Fibroblast of villous mesenchyme (primary cell): ENCODE measurements around the gene CCR6. TPM values are rescaled to one million over a fixed set of nuclear protein-coding genes. Genes with fewer than 3 reads are reported as not detected.

Experiments used
- DNase-seq: peaks from one replicate; pipeline ENCODE4 v3.0.0-alpha.2; 2010; ENCODE audit warnings: low read depth
- H3K4me3 ChIP-seq: 2 replicates; pipeline ENCODE4 v1.5.1; 2011; ENCODE audit warnings: low read depth, mild to moderate bottlenecking, low read length
- CTCF ChIP-seq: IDR thresholded peaks from 2 replicates; pipeline ENCODE4 v1.5.1; 2012; ENCODE audit warnings: low read depth, mild to moderate bottlenecking, low read length; ENCODE audit not compliant: insufficient read depth
- total RNA-seq: library from RNA; depleted of rRNA; stranded (reverse); fragments of >200 nt; gene quantifications from 2 replicates; pipeline ENCODE4 v1.2.3, GENCODE V29; 2012

The CCR6 gene
- total RNA-seq, 1 donor = not detected

GRCh38 chr6:167125410-167125809 lies 2.5 kb downstream of the CCR6 start:
- TF ChIP-seq CTCF = no peak
- no peak for DNase-seq
- no peak overlapping the region for H3K4me3 ChIP-seq

GRCh38 chr6:167125855-167126349 lies 3.0 kb downstream of the CCR6 start:
- TF ChIP-seq CTCF = no peak
- DNase-seq = no peak
- H3K4me3 ChIP-seq = no peak overlapping the region

DNA sequence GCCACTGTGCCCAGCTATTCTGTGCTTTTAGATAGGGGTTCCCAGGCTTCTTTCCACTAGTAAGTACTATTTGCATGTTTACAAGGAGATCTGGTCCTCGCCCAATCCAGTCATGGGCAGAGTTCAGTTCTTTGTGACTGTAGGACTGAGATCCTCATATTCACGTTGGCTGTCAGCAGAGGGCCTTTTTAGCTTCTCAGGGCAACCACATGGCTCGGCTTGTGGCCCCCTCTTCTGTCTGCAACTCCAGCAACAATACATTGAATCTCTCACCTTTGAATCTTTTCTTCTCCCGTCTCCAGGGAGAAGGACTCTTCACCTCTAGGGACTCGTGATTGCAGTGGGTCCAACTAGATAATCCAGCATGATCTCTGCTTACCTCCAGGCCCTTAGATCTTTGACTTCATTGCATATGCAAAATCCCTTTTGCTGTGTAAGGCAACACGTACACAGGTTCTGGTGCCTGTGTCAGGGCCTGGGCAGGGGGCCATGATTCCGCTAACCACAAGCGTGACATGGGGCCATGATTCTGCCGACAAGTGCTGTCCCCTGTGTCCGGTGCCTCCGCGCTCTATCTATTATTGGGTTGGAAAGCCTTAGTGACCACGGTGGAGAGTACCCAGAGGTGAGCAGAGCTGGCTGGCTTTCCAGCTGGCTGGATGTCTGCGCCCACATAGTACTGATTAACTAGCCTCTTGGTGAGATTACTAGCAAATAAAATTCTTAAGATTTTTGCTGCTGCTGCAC lies 5.1 kb downstream of the CCR6 start:
- TF ChIP-seq CTCF = no peak
- no peak overlapping the region for H3K4me3 ChIP-seq
- no peak for DNase-seq

GRCh38 chr6:167129159-167129558 lies 6.3 kb downstream of the CCR6 start:
- TF ChIP-seq CTCF = no peak
- no peak for DNase-seq
- no peak overlapping the region for H3K4me3 ChIP-seq

GRCh38 chr6:167129562-167129961 lies 6.7 kb downstream of the CCR6 start:
- no peak for DNase-seq
- H3K4me3 ChIP-seq = no peak overlapping the region
- no peak for TF ChIP-seq CTCF

- H3K4me3 ChIP-seq = no peak overlapping the region
- TF ChIP-seq CTCF = no peak
- DNase-seq = no peak
Measured at GRCh38 chr6:167130008-167130677, 7.2 kb downstream of the CCR6 start.
